Measurements from ENCODE around the gene BCAS1.

- TF ChIP-seq CTCF (conservative IDR thresholded peaks at IDR 0.05; ENCODE audit: low read length) (no peak), EZH2phosphoT487 (IDR thresholded peaks at IDR 0.05; ENCODE audit: borderline replicate concordance, low read depth, low read length) (no peak)
Observed at GRCh38 chr20:53950578-53950977, 119.8 kb downstream of the BCAS1 start.
